OCI-LY1 (cell line): ENCODE results near the gene ECSCR.

ENCODE experiments used
- EZH2 ChIP-seq: fragments of 200-600 bp; sonication (generic), shearing (Covaris generic); IDR thresholded peaks from 2 replicates; pipeline ENCODE4 v1.8.0; 2017; ENCODE audit warnings: borderline replicate concordance, mixed run types, mild to moderate bottlenecking, antibody characterized with exemption, low read length, moderate library complexity, mixed read lengths
- TF ChIP-seq, protein P1 (sequence below): fragments of 200-600 bp; sonication (generic), shearing (Covaris generic); IDR thresholded peaks from 2 replicates; pipeline ENCODE4 v1.5.1; 2017; ENCODE audit warnings: mild to moderate bottlenecking, antibody characterized with exemption, low read length, moderate library complexity, mixed read lengths

DNA sequence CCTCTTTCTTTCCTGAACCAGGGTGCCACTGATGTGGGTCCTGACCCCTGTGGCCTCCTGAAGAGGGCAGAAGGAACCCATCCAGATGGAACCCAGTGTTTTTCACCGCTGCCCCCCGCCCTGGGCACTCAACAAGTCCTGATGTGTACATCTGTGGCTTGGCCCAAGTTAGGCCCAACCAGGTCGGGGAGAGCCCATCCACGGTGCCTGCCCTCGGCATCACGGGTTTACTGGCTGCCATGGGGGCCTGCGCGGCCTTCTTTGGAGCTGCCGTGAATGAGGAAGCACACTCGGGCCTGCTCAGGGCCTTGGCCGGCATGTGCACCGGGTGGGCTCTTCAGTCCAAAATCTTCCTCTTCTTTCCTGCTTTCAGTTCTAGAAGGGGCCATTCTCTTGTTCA is 5.8 kb downstream of the ECSCR start:
- TF ChIP-seq, protein P1, sequence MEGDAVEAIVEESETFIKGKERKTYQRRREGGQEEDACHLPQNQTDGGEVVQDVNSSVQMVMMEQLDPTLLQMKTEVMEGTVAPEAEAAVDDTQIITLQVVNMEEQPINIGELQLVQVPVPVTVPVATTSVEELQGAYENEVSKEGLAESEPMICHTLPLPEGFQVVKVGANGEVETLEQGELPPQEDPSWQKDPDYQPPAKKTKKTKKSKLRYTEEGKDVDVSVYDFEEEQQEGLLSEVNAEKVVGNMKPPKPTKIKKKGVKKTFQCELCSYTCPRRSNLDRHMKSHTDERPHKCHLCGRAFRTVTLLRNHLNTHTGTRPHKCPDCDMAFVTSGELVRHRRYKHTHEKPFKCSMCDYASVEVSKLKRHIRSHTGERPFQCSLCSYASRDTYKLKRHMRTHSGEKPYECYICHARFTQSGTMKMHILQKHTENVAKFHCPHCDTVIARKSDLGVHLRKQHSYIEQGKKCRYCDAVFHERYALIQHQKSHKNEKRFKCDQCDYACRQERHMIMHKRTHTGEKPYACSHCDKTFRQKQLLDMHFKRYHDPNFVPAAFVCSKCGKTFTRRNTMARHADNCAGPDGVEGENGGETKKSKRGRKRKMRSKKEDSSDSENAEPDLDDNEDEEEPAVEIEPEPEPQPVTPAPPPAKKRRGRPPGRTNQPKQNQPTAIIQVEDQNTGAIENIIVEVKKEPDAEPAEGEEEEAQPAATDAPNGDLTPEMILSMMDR: no peak
- TF ChIP-seq EZH2: no peak
